ENCODE measurements around the gene PLEKHA8.

The PLEKHA8 gene

GRCh38 chr7:30115709-30116297 is 87.6 kb downstream of the PLEKHA8 start:
- Histone ChIP-seq H3K9me3 (ENCODE audit: insufficient read depth, low read depth, low read length) (peaks cover 10% of the 10 kb centered on the region), H3K9ac (ENCODE audit: low read depth, low read length, poor library complexity, severe bottlenecking) (no peak overlapping the region), H3K36me3 (ENCODE audit: insufficient read depth, low read length) (no peaks in the 10 kb centered on the region), H3K4me2 (ENCODE audit: low read depth, low read length, poor library complexity, severe bottlenecking) (no peak overlapping the region), H3K9me2 (replicated peaks; ENCODE audit: low read depth, low read length) (no peaks in the 10 kb centered on the region), H3K27me3 (ENCODE audit: insufficient read depth, low read length, poor library complexity, severe bottlenecking) (peaks cover 7% of the 10 kb centered on the region), H3K4me1 (ENCODE audit: insufficient read depth, low read length, poor library complexity, severe bottlenecking) (no peaks in the 10 kb centered on the region), H3K79me2 (ENCODE audit: insufficient read depth, low read length) (no peaks in the 10 kb centered on the region), H2AFZ (ENCODE audit: low read length) (no peak overlapping the region), H4K20me1 (ENCODE audit: insufficient read depth, low read length, poor library complexity, severe bottlenecking) (no peaks in the 10 kb centered on the region), H3K4me3 (ENCODE audit: low read length, poor library complexity, severe bottlenecking) (no peak overlapping the region), H3F3A (ENCODE audit: low read depth) (peaks cover 8% of the 10 kb centered on the region; the same call in 1 of the 2 replicates)
- TF ChIP-seq EZH2phosphoT487 (IDR thresholded peaks at IDR 0.05; ENCODE audit: borderline replicate concordance), result no peak
- no peak for TF ChIP-seq CTCF (conservative IDR thresholded peaks at IDR 0.05; ENCODE audit: low read length)

- no peak overlapping the region for H3K9ac ChIP-seq (ENCODE audit: low read depth, low read length, poor library complexity, severe bottlenecking)
- peaks cover 8% of the 10 kb centered on the region; the same call in 1 of the 2 replicates for H3F3A ChIP-seq (ENCODE audit: low read depth)
- no peaks in the 10 kb centered on the region for H3K9me2 ChIP-seq (replicated peaks; ENCODE audit: low read depth, low read length)
- H2AFZ ChIP-seq (ENCODE audit: low read length), result no peak overlapping the region
- H4K20me1 ChIP-seq (ENCODE audit: insufficient read depth, low read length, poor library complexity, severe bottlenecking), result no peaks in the 10 kb centered on the region
- TF ChIP-seq CTCF (conservative IDR thresholded peaks at IDR 0.05; ENCODE audit: low read length) (no peak), EZH2phosphoT487 (IDR thresholded peaks at IDR 0.05; ENCODE audit: borderline replicate concordance) (no peak)
- no peaks in the 10 kb centered on the region for H3K36me3 ChIP-seq (ENCODE audit: insufficient read depth, low read length)
- no peaks in the 10 kb centered on the region for H3K79me2 ChIP-seq (ENCODE audit: insufficient read depth, low read length)
- H3K27me3 ChIP-seq (ENCODE audit: insufficient read depth, low read length, poor library complexity, severe bottlenecking), result peaks cover 7% of the 10 kb centered on the region
- H3K4me1 ChIP-seq (ENCODE audit: insufficient read depth, low read length, poor library complexity, severe bottlenecking), result no peaks in the 10 kb centered on the region
- no peak overlapping the region for H3K4me3 ChIP-seq (ENCODE audit: low read length, poor library complexity, severe bottlenecking)
- H3K4me2 ChIP-seq (ENCODE audit: low read depth, low read length, poor library complexity, severe bottlenecking), result no peak overlapping the region
- peaks cover 10% of the 10 kb centered on the region for H3K9me3 ChIP-seq (ENCODE audit: insufficient read depth, low read depth, low read length)
These were observed 88.6 kb downstream of the PLEKHA8 start for GRCh38 chr7:30116771-30117170.

GRCh38 chr7:30117896-30118295 is 89.7 kb downstream of the PLEKHA8 start:
- H3K4me1 ChIP-seq (ENCODE audit: insufficient read depth, low read length, poor library complexity, severe bottlenecking), result no peaks in the 10 kb centered on the region
- no peak overlapping the region for H3K4me2 ChIP-seq (ENCODE audit: low read depth, low read length, poor library complexity, severe bottlenecking)
- H3K4me3 ChIP-seq (ENCODE audit: low read length, poor library complexity, severe bottlenecking), result no peak overlapping the region
- no peak overlapping the region for H2AFZ ChIP-seq (ENCODE audit: low read length)
- TF ChIP-seq EZH2phosphoT487 (IDR thresholded peaks at IDR 0.05; ENCODE audit: borderline replicate concordance) (no peak), CTCF (conservative IDR thresholded peaks at IDR 0.05; ENCODE audit: low read length) (no peak)
- H3F3A ChIP-seq (ENCODE audit: low read depth), result peaks cover 8% of the 10 kb centered on the region; the same call in 1 of the 2 replicates
- H4K20me1 ChIP-seq (ENCODE audit: insufficient read depth, low read length, poor library complexity, severe bottlenecking), result no peaks in the 10 kb centered on the region
- H3K36me3 ChIP-seq (ENCODE audit: insufficient read depth, low read length), result no peaks in the 10 kb centered on the region
- no peaks in the 10 kb centered on the region for H3K79me2 ChIP-seq (ENCODE audit: insufficient read depth, low read length)
- peaks cover 9% of the 10 kb centered on the region for H3K9me3 ChIP-seq (ENCODE audit: insufficient read depth, low read depth, low read length)
- H3K9ac ChIP-seq (ENCODE audit: low read depth, low read length, poor library complexity, severe bottlenecking), result no peak overlapping the region
- H3K27me3 ChIP-seq (ENCODE audit: insufficient read depth, low read length, poor library complexity, severe bottlenecking), result peaks cover 7% of the 10 kb centered on the region
- no peaks in the 10 kb centered on the region for H3K9me2 ChIP-seq (replicated peaks; ENCODE audit: low read depth, low read length)

Measured in Loucy (cell line).